ENCODE data around the gene CHD1L.
"Not testable (repeated sequence)": the region's sequence is repeated elsewhere in the genome, so short reads cannot be mapped to it uniquely, and the experiment has no call there.

CHD1L gene

DNA sequence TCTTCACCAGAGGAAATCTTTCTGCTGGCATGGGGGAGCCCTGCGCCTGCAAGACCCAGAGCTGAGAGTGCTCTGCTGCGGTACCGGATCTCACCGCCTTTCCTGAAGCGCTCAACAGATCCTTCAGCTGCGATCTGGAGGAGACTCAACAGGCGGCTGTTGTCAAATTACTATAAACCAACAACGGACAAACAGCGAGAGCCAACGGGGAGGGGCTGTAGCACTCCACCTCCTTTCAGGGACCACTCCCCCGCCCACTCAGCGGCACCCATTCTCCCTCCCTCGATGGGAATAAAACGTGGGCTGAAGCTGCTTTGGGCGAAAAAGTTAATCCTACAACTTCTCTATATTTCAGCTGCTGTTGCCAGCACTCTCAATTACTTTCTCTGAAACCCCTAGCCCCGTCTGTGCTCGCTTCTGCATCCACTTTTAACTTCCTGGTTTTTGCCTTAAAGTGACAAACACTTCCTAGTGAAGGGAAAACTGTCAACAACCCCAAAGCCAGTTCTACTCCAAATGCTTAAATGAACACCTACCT lies 17.2 kb upstream of the CHD1L start, which contains the start of gene FMO5:
Gene FMO5 (minus strand): TSS at position 147 of the 538 bp plus-strand sequence. CDS start 310 bp downstream, outside the sequence.
- peak within 1 kb of the TSS; percentile 88 for H3K4me3 ChIP-seq (ENCODE audit: low read depth, low read length)
- peak; percentile 74 for DNase-seq (ENCODE audit: low read depth)
- TF ChIP-seq, protein P1, sequence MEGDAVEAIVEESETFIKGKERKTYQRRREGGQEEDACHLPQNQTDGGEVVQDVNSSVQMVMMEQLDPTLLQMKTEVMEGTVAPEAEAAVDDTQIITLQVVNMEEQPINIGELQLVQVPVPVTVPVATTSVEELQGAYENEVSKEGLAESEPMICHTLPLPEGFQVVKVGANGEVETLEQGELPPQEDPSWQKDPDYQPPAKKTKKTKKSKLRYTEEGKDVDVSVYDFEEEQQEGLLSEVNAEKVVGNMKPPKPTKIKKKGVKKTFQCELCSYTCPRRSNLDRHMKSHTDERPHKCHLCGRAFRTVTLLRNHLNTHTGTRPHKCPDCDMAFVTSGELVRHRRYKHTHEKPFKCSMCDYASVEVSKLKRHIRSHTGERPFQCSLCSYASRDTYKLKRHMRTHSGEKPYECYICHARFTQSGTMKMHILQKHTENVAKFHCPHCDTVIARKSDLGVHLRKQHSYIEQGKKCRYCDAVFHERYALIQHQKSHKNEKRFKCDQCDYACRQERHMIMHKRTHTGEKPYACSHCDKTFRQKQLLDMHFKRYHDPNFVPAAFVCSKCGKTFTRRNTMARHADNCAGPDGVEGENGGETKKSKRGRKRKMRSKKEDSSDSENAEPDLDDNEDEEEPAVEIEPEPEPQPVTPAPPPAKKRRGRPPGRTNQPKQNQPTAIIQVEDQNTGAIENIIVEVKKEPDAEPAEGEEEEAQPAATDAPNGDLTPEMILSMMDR (IDR thresholded peaks at IDR 0.05; ENCODE audit: insufficient read depth, low read depth, low read length, missing control alignments), result peak; percentile 1

DNA sequence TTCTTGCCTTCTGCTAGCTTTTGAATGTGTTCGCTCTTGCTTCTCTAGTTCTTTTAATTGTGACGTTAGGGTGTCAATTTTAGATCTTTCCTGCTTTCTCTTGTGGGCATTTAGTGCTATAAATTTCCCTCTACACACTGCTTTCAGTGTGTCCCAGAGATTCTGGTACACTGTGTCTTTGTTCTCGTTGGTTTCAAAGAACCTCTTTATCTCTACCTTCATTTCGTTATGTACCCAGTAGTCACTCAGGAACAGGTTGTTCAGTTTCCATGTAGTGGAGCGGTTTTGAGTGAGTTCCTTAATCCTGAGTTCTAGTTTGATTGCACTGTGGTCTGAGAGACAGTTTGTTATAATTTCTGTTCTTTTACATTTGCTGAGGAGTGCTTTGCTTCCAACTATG lies 11.5 kb upstream of the CHD1L start:
- DNase-seq (ENCODE audit: low read depth); H3K4me3 ChIP-seq (ENCODE audit: low read depth, low read length): not testable (repeated sequence)

DNA sequence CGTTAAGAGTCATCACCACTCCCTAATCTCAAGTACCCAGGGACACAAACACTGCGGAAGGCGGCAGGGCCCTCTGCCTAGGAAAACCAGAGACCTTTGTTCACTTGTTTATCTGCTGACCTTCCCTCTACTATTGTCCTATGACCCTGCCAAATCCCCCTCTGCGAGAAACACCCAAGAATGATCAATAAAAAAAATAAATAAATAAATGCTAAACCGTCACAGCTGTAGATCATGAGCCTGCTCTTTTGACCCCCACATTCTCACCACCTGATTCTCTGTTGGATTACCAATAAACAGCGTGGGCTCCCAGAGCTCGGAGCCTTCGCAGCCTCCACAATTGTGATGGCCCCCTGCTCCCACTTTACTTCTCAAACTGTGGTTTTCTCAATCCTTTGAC lies 8.6 kb upstream of the CHD1L start:
- not testable (repeated sequence) for DNase-seq (ENCODE audit: low read depth); H3K4me3 ChIP-seq (ENCODE audit: low read depth, low read length)

DNA sequence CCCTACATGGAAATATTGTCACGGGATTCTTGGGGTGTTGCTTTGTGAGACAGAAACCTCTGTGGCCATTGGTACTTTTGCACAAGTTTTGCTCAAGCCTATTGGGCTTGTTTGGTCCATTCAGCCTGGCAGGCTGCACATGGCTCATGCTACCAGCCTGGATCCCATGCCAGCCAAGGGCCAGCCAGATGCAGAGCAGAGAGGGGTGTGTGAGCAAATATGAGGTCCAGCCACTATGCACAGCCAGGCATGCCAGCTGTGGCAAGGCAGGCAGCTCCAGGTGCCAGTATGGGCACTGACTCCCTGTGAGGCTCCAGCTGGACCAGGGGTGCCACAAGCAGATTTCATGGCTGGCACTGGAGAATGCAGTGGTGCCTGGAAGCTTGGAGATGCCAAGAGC lies 6.7 kb upstream of the CHD1L start:
- DNase-seq (ENCODE audit: low read depth), result no peak
- TF ChIP-seq, protein P1 (IDR thresholded peaks at IDR 0.05; ENCODE audit: insufficient read depth, low read depth, low read length, missing control alignments), result no peak

DNA sequence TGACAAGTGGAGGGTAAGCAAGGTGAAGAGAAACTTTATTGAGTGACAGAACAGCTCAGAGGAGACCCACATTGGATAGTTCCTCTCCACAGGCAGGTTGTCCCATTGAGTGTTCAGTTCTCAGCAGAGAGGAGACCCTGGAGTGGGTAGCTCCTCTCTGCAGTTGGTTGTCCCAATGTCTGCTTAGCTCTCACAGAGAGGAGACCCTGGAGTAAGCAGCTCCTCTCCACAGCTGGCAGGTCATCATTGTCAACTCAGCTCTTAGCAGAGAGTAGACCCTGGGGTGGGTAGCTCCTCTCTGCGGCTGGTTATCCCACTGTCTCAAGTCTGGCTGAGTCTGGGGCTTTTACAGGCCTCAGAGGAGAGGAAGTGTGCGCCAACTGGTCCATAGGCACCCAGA lies 6.0 kb upstream of the CHD1L start:
- TF ChIP-seq, protein P1 (IDR thresholded peaks at IDR 0.05; ENCODE audit: insufficient read depth, low read depth, low read length, missing control alignments), result no peak
- no peak overlapping the region for H3K4me3 ChIP-seq (ENCODE audit: low read depth, low read length)
- no peak for DNase-seq (ENCODE audit: low read depth)

More for the DNA sequence above, 6.7 kb upstream of the CHD1L start:
- no peak overlapping the region for H3K4me3 ChIP-seq (ENCODE audit: low read depth, low read length)

DNA sequence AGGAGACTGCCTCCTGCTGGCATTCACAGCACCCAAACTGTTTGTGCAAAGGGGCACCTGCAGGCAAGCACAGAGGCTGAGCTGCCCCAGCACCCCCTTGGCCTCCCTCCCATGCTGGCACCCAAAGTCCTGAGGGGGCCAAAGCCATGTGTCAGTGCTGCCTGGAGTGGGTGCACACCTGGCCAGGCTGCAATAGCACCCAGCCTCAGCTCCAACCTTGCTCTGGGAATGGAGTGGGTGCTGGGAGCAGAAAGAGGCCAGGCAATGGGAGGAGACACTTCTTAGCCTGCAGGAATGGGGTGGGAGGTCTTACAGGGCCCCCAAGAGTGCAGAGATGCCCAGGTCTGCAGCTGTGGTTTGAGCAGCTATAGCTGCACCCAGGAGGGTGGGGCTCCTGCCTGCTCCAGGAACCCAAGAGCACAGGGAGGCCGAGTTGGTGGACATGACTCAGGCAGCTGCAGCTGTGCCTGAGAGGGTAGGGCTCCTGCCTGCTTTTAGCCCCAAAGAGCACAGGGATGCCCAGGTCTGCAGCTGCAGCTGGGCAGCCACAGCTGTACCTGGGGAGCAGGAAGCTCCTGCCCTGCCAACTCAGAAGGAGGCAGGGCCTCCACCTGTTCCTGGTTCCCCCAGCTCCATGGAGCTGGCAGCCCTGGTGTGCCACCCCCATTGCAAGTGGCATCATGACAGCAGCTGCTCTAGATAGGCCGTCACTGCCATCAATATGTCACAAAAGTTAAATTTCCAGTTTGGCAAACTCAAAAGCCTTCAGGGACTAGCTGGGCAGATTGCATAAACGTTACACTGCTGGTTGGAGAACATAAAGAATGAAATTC lies 5.3 kb upstream of the CHD1L start:
- TF ChIP-seq, protein P1 (IDR thresholded peaks at IDR 0.05; ENCODE audit: insufficient read depth, low read depth, low read length, missing control alignments), result no peak
- DNase-seq (ENCODE audit: low read depth), result no peak
- H3K4me3 ChIP-seq (ENCODE audit: low read depth, low read length), result no peak overlapping the region

DNA sequence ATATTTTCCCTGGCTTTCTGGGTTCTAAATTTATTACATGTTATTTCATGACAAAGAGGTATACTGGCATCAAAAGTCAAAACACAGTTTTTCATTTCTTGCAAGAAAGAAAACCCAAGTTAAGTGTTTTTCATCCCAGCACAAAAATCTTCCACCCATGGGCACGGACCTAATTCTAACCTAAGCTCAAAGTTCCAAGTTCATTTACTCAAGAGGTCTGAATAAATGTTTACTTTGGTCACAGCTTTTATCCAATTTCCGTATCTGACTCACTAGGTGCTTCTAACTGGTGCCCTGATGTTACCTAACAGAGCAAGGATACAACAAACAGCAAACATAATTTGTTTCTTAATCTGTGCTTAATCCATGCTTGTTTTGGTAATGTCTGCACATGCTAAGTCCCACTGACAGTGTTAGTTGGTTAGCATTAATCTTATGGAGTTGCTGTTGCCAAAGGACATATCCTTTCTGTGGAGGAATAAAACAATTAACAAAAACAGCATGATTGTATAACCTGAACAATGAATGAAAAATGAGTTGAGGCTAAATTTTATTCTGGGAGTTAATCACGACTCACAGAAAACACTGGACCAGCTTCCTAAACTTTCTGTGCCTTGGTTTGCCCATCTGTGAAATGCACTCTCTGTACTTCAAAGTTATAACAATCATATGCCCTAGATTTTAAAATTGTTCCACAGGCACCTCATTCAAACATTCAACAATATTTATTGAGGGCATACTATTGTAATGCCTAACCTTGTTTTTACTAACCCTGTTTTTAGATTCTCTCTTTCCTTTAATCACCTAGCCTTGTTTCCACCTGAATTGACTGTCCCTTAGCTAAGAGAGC lies 4.2 kb upstream of the CHD1L start:
- H3K4me3 ChIP-seq (ENCODE audit: low read depth, low read length), result no peak overlapping the region
- DNase-seq (ENCODE audit: low read depth), result no peak
- TF ChIP-seq, protein P1 (IDR thresholded peaks at IDR 0.05; ENCODE audit: insufficient read depth, low read depth, low read length, missing control alignments), result no peak
